ENCODE measurements around the gene DUSP16.

DNA sequence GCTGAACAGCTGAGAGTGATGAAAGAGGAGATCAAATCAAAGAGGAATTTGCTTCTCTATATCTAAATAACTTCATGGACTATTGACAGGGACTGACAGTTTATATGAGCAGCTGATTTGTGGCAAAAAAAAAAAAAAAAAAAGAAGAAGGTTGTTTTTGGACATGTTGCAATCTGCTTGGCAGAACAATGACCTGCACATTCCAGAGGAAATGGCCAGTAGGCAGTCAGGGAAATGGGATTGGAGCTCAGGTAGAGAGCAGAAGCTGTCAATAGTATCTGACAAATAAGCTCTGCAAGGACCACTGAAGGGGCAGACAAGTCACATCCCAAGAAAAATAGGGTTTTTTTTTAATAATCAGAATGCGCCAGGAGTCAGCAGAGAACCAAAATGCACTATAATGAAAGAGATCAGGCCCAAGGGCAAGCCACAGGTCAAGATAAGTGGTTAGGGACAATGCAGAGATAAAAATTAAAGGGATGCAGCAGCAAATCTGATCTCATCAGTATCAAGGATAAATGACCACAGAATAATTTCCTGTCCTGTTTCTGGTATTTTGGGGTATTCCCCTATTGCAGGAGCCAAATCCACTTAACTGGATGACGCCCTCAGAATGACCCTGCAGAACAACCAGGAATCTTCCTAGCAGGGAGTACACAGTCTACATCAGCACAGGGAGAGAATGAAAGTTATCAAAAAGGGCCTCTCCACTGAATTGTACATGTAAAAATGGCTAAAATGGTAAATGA, 22.6 kb upstream of the DUSP16 start:
- no peak for TF ChIP-seq POLR2A (IDR thresholded peaks at IDR 0.05; ENCODE audit: low read depth, low read length)
- TF ChIP-seq TAF1 (IDR thresholded peaks at IDR 0.05; ENCODE audit: borderline replicate concordance, low read depth, low read length), result no peak
- no peak for TF ChIP-seq POLR2AphosphoS5 (IDR thresholded peaks at IDR 0.05; ENCODE audit: low read depth, low read length)

All from GM12892 (cell line).